Activated T-cell treated with anti-CD3 and anti-CD28 coated beads, Interleukin-2, amount 50 U/mL, for 48 hours (primary cell): ENCODE data around the gene TMEM45B.
A peak's percentile ranks its signal among the peaks of the same experiment; 100 is the strongest.
"Not testable (repeated sequence)": the region's sequence is repeated elsewhere in the genome, so short reads cannot be mapped to it uniquely, and the experiment has no call there.

ENCODE experiments used
- DNase-seq, 2 experiments: peaks; one replicate each; pipeline ENCODE4 v3.0.0-alpha.2; 2020

TMEM45B gene

DNA sequence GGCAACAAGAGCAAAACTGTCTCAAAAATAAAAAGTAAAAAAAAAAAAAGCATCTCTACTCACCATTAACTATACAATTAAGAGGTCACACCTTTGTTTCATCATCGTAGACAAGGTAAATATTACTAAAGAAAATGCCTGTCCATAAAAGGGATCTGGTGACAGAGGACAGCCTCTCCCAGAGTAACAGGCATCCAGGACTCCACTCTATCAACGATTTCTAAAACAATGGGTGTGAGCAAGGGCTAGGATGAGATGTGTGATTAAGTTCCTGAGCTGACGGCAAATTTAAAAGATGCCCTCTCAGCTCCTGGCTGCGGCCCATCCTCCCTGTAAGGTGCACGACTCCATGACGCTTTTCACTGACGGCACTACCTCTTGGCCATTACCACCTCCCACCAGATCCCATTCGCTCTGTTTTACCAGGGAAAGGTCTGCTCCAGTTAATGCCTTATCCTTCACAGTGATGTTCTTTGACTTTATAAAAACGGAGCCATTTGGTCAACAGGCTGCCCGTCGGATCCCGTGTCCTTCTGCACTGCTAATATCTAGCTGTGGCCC, 2.3 kb upstream of the TMEM45B start:
- no peak for DNase-seq

DNA sequence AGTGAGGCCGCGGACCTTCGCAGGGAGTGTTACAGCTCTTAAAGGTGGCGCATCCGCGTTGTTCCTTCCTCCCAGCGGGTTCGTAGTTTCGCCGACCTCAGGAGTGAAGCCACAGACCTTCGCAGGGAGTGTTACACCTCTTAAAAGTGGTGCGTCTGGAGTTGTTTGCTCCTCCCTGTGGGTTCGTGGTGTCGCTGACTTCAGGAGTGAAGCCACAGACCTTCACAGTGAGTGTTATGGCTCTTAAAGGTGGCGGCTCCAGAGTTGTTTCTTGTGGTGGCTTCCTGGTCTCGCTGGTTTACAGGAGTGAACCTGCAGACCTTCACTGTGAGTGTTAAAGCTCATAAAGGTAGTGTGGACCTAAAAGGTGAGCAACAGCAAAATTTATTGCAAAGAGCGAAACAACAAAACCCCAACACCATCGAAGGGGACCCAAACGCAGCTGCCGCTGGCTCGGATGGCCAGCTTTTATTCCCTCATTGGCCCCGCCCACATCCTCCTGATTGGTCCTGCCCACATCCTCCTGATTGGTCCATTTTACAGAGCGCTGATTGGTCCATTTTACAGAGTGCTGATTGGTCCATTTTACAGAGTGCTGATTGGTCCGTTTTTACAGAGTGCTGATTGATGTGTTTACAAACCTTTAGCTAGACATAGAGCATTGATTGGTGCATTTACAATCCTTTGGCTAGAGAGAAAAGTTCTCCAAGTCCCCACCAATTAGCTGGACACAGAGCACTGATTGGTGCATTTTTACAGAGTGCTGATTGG, 1.2 kb upstream of the TMEM45B start:
- peak; percentile 77 to 82 for DNase-seq

GRCh38 chr11:129817534-129818051, 1.9 kb downstream of the TMEM45B start:
- no peak for DNase-seq

DNA sequence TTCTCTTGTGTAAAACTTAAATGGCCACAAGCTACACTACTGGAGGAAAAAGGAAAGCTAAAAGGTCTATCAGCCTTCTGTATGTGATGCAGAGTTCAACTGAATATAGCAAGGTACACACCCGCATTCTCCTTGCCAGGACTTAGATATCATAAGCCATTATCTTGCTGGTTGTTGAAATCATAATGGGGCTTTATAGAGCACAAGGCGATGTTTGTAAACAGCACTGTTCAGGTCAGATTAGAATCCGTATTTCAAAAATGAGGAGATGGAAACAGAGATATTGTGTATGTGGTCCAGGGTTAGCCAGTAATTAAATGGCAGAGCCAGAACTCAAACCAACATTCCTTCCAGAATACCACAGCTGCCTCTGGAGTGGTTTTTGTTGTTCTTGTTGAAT, 2.6 kb downstream of the TMEM45B start:
- DNase-seq: not testable (repeated sequence)

- no peak for DNase-seq
Observed at GRCh38 chr11:129819237-129819636, 3.6 kb downstream of the TMEM45B start.

DNA sequence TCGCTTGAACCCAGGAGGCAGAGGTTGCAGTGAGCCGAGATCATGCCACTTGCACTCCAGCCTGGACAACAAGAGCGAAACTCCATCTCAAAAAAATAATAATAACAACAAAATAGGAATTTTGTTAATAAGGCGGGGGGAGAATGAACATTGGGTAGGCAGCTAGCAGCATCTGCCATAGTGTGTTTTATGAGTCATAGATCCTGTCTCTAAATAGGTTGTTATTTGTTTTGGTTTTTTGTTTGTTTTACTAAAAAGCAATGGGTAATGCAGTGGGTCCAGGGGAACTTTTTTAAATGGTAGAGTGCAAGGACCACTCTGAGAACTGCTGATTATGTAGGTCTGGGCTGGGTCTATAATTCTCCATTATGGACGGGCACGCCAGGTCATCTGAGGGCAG, 4.6 kb downstream of the TMEM45B start:
- DNase-seq: not testable (repeated sequence)

- not testable (repeated sequence) for DNase-seq
Observed at GRCh38 chr11:129823281-129823680, 7.6 kb downstream of the TMEM45B start.

DNA sequence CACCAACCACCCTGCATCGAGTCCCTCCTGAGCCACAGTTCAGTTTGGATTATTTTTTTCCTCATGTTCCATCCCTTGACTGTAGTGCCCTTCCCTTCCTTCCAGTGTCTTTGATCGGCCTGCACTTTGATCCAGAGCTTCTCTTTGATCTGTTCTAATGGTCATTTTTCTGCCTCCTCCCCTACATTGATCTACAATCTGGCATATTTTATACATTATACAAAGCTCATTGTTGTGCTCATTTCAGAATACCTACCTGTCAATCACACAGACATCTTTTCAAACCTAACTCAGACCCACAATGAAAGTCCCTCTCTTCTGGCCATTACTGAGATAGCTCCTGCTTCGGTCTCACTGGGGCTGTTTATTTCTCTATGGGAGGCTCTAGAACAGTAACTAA, 8.2 kb downstream of the TMEM45B start:
- not testable (repeated sequence) for DNase-seq

GRCh38 chr11:129825380-129825779, 9.7 kb downstream of the TMEM45B start:
- DNase-seq: no peak

DNA sequence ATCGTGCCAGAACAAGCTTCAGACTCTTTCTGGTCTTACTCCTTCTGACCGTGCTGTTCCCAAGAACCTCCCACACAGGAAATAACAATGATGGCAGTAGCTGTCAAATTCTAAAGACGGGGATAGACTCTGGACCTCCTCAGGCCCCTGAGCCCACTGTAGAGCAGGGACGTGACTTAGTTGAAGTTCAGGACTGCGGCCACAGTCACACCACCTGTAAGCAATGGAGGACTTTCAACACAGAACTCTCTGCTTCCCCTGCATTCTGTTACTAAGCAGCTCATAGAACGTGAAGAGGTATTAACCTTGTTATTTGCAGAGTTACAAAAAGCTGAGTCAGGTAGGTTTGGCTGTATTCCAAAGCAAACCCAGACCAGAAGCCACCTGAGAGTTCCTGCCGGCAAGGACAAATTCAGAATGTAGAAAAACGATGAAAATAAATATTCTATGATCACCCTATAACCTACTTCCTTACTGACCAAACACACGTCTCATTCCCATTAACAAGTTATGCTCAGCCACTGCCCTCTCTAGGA, 12.7 kb downstream of the TMEM45B start:
- no peak for DNase-seq

- not testable (repeated sequence) for DNase-seq
Observed at GRCh38 chr11:129829497-129829896, 13.8 kb downstream of the TMEM45B start.

GRCh38 chr11:129831227-129831626, 15.6 kb downstream of the TMEM45B start:
- DNase-seq: not testable (repeated sequence)

DNA sequence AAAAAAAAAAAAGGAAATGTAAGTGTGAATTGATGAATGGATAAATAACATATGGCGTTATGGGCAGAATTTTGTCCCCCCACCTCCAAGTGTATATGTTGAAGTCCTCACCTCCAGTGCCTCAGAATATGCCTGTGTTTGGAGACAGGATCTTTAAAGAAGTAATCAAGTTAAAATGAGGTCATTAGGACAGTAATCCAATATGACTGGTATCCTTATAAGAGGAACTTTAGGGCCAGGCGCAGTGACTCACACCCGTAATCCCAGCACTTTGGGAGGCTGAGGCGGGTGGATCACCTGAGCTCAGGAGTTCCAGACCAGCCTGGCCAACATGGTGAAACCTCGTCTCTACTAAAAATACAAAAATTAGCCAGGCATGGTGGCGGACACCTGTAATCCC, 17.6 kb downstream of the TMEM45B start:
- not testable (repeated sequence) for DNase-seq

GRCh38 chr11:129836423-129836891, 20.8 kb downstream of the TMEM45B start:
- DNase-seq: not testable (repeated sequence)

DNA sequence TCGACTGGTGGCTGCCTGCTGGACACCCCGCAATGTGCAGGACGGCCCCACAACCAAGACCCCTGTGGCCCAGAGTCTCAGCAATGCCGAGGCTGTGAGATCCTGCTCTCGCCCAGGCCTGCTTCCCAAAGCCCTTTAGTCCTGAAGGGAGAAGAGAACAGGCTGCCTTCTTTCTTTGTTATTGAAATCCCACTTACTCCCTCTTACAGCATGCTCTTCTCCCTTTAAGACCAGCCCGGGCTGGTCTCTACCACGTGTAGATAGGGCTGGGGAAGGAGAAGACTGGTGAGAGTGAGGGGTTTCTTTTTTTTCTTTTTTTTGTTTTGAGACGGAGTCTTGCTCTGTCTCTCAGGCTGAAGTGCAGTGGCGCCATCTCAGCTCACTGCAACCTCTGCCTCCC, 21.3 kb downstream of the TMEM45B start:
- no peak for DNase-seq

DNA sequence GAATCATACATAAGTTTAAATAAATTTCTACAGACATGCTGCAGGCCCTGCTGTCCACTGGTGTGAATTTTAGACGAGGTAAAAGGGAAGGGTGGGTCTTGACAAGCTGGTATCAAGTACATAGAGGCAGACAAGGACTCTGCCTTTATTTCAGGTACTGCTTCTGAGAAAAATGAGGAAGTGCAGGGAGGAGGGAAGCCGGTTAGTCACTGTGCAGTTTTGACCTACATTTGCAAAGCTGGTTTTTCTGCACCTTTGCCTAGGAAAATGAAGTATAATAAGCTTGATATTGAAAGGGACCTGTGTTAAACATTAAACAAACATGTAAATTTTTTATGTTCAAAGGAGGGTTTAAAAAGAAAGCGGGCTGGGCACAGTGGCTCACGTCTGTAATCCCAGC, 24.6 kb downstream of the TMEM45B start:
- no peak for DNase-seq

- no peak for DNase-seq
Observed at GRCh38 chr11:129842138-129842537, 26.5 kb downstream of the TMEM45B start.

DNA sequence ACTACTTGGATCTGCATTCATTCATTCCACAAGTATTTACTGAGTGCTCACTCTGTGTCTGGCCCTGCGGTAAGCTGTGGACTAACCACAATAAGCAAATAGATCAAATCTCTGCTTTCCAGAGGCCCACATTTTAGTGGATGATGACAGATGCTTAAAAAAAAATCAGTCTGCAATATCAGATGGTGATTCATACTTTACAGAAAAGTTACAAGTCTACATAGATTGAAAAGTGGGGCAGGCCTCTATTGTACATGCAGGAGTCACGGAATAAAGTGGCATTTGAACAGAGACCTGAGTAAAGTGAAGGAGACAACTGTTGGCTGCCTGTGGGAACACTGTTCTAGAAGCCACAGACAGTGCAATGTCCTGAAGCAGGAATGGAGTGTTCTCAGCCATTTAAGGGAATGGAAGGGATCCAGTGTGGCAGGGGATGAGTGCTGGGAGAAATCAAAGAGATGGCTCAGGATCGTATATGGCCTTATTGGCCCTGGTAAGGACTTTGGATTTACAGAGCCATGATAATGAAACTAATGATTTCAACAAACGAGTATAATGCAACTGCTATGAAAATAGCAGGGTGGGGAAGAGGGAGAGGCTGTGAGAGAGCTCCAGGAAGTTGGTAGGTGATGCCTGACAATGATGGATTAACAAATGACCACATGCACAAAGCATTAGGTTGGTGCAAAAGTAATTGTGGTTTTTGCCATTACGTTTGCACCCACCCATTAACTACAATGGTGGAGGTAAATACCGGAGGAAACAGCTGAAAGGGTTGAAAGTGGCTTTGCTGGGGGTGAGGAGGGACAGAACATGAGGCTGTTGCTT, 31.1 kb downstream of the TMEM45B start:
- no peak for DNase-seq

- DNase-seq: not testable (repeated sequence)
Observed at GRCh38 chr11:129847361-129847760, 31.7 kb downstream of the TMEM45B start.

DNA sequence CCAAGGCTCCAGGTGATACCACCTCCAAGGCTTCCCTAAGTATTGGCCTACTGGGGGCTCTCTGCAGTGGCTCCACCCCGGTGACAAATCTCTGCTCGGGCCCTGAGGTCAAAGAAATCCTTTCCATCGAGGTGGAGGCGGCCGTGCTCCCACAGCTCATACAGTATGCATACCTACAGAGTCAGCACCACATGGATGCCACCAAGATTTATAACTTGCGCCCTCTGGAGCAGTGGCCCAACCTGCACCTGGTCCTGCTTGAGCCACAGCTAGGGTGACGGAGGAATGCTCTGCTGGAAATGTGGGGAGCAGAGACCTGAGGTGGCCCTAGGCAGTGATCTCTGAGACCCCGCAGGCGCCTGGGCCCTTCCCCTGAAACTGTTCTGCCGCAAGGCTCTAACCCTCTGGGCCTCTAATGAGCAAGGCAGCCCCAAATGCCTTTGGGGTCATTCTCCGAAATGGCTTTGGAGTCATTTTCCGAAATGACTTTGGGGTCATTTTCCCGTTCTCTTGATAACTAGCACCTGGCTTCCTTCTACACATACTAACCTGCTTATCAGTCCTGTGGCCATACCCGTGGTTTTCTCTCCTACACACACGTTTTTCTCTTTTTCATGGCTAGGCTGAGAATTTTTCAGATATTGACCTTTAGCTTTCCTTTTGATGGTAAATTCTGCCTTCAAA, 33.9 kb downstream of the TMEM45B start:
- no peak for DNase-seq

GRCh38 chr11:129852125-129852740, 36.6 kb downstream of the TMEM45B start:
- no peak for DNase-seq
